ENCODE measurements around the gene RBPJ.
"Not testable (repeated sequence)": the region's sequence is repeated elsewhere in the genome, so short reads cannot be mapped to it uniquely, and the experiment has no call there.

The RBPJ gene

DNA sequence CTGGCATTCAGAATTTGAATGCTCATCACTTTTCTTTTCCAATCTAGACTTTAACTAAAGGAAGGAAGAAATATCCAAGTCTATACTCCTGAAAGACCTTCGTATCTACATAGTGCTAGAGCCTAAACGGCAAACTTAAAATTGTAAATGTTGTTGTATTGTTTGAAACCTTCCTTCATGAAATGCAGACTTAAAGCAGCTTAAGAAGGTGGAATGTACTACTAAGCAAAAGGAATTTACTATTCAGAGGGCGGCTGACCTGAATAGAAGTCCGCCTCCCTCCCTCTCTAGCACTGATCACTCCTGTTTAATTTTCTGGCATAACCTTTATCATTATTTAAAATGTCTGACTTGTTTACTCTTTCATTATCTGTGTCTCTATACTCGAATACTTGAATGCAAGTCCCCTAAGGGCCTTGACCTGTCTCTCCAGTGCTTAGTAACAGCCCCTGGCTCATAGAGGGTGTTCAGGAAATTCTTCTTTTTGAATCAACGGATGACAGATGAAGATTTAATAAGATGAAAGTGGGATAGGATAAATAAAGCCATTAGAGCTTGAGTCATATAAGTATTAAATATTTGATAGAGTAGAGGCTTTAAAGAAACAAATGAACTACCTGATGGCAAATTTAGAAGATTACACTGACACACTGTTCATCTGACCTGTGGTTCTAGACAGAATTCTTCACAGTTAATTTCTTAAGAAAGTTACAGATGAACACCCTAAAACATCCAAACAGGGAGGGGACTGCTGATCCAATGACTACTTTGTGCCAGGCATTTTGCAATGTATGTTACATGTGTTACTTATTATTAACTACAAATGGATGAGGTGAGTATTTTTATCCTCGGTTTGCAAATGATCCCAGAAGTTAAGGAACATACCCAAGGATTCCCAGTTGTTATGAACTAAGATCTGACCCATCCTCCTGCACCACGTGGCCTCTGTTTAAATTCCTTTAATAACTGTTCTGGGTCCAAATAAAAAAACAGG is 20.2 kb upstream of the RBPJ start:
- no peak for DNase-seq

DNA sequence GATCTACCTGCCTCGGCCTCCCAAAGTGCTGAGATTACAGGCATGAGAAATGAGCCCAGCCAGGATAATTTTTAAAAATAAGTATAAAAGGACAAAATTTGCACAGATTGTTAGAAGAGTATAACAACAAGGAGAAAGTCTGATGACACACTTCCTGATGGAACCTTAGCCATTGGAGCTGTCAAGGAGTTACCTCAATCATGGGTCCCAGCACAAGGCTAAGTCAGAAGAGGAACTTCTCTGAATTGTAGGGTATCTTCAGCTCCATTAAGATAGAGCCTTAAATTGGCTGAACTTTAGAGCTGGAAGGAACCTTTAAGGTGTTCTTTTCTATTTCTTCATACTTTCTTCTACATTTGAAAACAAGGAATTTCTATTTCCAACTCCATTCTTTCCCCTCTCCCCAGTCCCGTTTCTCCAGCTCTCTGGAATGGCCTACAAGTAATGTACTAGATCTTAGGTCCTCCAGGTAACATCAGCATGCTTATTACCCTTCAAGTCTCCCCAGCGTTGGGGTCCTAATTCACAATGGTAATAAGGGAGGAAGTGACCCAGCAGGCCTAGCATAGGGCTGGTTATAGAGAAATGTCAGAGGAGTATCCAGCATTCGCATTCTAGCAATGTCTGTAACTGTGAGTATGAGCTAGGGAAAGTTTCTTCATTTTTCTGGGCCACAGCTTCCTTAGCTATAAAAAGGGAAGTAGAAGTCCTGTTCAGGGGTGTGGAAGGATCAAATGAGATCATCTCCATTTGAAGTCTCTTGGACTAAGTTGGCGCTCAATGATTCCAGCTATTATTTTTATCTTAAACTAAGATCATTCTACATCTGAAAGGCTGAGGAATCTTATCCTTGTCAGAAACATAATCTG is 18.5 kb upstream of the RBPJ start:
- no peak for DNase-seq

DNA sequence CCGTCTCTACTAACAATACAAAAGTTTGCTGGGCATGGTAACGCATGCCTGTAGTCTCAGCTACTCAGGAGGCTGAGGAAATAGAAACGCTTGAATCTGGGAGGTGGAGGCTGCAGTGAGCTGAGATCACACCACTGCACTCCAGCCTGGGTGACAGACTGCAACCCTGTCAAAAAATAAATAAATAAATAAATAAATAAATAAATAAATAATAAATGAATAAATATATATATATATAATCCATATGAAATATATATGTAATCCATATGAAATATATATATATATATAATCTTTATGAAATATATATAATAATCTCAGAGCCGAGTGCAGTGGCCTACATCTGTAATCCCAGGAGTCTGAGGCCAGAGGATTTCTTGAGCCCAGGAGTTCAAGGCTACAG is 17.8 kb upstream of the RBPJ start:
- no peak for DNase-seq

DNA sequence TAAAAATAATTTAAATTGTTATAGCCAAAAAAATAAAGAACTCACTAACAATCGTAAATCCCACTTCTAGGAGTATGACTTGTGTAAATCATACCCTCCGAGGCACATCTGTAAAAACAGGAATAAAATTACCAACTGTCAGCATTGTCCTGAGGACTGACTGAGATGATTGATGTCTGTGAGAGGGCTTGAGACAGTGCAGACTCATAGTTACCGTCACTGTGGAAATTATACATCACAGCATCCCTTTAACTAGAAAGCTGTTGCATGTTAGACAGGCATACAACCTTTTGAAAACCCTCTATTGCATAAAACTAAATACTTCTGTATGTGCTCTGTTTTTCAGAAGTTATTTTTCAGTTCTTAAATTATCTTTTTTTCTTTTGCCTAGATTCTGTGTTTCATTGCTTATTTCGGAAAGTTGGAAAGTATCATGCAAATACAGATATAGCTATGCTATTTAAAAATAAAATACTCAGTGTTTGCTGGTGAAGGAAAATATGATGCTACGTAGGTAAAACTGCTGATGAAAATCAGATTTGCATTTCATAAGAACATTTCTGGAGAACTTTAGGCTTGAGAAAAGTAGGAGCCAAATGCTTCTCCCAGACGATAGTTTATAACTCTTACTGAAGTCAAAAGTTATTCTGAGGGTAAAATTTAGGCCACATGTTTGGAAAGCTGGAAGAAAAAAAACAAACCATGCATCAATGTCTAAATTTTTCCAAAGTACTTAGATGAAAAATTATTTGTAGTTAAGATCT is 13.6 kb upstream of the RBPJ start:
- DNase-seq, result no peak

DNA sequence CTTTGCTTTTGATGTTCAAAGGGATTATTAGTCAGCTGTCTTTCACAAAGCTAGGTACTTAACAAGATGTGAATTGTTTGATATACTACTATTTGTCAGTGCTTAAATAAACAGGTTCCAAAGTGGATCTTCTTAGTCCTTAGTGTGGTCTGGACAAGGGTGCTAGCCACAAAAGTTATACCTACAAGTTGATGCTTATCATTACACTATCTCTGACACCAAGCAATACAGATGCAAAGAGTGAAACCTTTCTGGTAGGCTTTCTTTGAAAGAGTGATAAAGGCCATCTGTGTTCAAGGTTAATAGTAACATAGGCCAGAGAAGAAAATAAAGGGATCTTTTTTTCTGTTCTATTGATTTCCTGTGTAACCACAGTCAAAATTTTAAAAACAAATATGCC is 12.2 kb upstream of the RBPJ start:
- DNase-seq, result no peak

DNA sequence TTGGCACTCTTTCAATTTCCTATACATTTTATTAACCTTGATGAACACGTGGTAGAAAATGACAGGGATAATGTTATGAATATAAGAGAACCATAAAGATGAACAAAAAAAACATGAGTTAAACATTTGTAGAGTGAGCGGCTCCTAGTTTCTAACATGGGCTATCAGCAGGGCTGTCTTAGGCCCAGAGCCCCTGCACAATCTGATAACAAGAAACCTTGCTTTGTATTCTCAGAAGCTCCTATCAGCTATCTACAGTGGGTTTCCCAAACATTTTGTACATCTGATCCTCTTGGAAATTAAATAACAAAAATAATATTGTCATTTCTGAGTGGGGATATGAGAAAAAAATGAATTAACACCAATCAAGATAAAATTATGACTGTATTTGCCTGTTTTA is 10.6 kb upstream of the RBPJ start:
- DNase-seq, result no peak

DNA sequence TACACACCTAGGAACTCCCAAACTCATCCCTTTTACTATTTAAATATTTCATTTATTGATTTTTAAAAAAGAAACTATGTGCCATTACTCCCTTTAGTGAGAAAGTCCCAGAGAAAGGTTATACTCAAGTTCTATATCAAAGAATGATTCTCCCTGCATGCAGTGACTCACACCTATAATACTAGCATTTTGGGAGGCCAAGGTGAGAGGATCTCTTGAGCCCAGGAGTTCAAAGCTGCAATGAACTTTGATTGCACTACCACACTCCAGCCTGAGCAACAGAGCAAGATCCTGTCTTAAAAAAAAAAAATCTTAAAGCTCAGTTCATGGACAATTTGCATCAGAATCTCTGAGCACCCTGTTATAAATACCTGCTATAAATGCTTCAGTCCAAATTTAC is 9.2 kb upstream of the RBPJ start:
- DNase-seq, result no peak

DNA sequence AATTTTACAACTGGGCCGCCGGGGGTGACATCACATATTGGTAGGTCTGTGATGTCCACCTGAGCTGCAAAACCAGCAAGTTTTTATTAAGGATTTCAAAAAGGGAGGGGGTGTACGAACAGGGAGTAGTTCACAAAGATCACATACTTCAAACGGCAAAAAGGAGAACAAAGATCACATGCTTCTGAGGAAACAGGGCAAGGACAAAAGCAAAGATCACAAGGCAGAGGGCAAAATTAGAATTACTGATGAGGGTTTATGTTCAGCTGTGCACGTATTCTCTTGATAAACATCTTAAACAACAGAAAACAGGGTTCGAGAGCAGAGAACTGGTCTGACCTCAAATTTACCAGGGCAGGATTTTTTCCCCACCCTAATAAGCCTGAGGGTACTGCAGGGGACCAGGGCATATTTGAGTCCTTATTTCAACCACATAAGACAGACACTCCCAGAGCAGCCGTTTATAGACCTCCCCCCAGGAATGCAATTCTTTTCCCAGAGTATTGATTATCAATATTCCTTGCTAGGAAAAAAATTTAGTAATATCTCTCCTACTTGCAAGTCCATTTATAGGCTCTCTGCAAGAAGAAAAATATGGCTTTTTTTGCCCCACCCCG is 5.4 kb upstream of the RBPJ start:
- not testable (repeated sequence) for DNase-seq

DNA sequence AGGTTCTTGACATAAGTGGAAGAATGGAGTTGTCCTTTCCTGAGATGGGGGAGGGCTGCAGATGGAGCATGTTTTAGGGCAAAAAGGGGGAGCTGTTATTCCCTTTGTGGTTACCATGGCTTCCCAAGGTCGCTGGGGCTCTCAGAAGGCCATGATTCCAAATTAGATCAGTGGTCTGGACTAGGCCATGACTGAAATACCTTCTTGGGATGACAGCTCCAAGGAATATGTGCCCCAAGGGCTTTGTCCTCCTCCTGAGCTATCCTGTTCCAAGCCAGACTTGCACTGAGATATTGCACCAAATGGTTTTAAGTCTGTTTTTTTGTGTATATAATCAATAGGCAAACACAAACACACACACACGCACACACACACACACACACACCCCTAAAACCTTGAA is 3.0 kb upstream of the RBPJ start:
- no peak for DNase-seq

DNA sequence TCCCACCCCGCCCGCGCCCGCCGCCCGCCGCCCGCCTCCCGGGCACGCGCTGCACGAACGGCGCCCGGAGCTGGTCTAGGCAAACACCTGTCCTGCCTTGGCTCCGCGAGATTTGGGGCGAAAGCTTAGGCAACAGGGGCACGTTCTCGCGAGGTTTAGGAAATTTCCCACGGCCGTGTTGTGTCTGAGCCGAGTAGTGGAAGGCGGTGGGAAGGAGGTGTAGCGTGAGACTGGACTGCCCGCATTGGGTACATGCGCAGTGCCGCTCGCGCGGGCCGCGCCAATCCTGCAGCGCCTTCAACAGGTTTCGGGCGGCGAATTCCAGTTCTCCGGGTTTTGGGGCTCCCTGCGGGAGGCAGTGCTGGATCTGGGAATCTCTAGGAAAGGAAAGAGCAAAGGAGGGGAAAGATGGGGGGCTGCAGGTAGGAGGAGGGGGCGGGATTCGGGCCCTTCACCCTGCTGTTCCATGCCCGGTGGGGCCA is 1.3 kb upstream of the RBPJ start:
- peak; percentile 81 for DNase-seq

DNA sequence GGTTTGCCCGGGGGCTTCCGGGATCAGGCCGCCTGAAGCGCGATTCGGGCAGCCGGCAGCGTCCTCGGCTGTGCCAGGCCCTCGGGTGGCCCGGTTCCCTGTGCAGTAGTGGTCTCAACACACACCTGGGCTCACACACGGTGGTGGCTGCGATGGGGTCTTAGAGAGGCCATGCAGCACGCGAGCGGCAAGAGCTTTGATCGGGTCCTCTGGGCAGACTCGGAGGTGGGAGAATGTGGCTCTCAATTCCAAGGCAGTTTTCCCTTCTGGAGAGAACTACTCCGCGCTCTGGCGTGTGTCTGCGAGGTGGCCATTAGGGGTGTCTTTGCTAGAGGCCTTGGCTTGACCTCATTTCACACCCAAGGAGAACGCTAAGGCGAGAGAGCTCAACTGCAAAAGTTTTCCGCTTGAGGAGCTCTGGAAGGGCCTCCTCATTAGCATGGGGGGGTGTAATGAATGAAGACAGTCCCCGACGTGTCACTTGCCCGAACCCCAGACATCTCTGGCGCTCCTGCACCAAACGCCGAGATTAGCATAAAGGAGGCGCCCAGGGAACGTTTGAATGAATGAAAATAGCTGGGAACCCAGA is 771 bp upstream of the RBPJ start:
- DNase-seq, result peak; percentile 78

DNA sequence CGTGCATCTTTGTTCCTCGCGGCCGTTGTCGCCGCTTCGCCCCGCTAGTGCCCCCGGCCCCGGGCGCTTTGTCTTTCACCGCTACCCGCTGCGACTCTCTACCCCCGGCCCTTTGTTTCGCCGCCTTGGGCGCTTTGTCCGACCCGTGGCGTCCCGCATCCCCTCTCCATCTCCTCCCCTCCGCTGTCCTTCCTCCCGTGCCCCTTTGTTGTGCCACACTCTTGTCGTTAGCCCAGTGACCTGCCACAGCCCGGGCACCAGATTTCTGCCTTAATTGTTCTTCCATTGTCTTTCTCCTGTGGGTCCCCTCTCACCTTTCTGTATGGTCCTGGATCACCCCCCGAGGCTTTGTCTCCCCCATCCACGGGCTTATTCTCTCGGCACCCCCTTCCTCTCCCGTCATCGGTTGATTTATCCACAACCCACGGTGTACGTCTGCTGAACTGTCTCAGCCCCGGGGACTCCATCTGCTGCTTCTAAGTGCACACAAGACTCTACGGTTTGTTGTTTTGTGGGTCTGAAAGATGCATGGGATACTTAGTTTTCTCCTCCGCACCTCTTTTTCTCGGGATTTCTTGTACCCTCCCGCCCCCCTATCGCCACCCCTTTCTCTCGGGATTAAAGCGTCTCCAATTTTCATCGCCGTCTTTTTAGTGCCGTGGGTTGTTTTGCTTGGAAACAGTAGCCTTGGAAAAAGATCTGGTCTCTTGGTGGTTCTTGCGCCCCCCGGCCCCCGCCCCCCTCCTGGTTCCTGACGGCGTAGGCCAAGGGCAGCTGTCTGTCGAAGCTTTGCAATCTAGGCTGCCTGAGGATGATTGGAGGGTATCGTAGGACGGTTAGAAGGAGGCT is 783 bp downstream of the RBPJ start:
- peak; percentile 79 for DNase-seq

DNA sequence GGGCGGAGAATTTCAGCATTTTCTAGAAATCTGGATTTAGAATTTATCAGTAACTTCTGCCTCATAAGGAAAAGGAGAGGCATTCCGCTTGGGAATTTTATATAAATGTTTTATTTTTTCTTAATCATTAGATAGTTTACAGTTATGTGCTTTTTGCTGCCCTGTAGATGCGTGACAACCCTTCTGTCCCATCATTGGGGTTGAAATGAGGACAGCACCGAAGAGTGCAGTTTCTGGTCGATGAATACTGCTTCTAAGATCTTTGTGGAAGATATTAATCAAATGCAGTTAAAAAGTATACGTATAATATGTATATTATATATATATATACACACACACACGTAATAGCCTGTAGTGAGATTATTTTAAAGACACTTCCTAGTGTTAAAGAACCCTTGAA is 1.5 kb downstream of the RBPJ start:
- no peak for DNase-seq

DNA sequence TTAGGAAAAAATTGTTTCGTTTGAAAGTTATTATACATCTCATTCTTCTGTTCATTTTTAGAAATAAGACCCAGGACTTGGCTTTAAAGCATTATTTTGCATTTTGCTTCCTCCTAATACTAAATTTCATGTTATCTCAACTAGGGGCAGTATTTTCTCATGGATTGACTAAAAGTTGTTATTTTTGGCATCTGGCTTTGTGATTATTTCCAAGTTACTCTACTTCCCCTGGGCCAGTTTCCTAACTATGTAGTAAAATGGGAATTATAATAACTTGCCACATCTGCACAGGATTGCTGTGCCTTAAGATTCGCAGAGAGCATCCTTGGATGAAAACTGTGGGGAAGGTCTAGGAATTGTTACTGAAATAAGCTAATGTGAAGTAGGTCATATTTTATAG is 3.0 kb downstream of the RBPJ start:
- no peak for DNase-seq

DNA sequence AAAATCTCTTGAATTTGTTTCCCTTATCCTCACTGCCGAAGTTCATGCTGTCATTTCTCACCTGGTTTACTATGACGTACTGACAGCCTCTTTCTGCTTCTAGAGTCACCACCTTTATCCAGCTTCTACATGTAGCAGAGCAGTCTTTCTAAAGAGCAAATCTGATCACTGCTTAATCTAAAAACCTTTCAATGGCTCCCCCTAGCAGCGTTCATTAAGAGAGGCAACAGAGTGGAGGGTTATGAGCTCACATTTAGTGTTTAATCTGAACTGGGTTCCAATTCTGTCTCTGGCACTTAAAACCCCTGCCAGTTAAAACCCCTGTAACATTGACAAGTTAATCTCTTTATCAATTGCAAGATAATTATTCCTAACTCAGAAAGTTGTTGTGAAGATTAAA is 4.4 kb downstream of the RBPJ start:
- no peak for DNase-seq

DNA sequence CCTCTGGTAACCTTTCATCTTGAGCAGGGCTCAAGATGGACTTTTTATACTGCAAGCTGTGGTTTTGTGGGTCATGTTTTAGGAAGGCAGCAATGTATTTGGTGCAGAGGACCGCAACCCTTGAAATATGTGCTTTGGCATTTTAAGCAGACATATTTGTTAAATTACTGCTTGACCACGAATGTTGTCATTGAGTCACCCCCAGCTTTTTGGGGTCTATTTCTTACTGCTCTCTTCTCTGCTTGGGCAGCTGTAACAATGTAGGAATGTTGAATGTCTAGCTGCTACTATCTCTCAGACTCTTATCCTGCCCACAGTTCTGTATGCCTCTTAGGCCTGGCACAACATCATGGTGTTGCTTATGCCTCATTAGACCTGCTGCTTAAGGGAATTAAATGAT is 6.0 kb downstream of the RBPJ start:
- DNase-seq, result no peak

DNA sequence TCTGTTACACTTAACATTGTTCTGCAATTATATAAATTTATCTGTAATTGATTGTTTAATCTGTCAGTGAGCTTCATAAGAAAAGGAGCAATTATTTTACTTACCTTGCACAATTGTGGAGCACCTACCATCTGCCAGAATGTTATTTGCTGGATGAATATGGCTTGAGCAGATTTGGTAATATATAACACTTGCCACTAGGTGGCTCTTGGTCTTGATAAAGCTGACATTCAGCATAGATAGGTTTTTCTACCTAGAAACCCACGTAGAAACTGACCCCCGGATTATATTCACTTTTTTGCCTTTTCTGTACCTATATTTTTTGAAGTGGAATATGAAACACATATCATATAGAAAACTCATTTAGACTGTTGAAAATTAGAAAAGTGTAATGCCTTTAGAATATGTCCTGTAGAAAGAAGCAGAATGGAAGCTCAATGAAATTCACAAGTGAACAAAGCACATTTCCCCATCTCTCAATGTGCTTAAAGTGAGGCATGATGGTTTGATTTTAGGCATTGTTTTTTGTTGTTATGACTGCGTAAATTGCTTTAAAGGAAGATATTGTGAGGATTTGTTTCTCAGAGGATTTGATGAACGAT is 9.5 kb downstream of the RBPJ start:
- no peak for DNase-seq

DNA sequence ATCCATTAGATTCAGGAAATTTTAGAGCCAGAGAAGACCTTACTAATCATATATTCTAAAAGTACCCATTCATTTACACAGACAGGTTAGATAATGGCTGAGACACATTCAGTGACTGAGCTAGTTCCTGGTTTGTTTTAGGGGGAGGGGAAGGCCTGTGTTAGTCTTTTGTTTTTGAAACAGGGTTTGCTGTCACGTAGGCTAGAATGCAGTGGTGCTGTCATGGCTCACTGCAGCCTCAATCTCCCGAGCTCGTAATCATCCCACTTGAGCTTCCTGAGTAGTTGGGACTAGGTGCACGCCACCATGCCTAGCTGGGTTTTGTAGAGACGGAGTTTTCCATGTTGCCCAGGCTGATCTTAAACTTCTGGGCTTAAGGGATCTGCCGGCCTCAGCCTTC is 10.1 kb downstream of the RBPJ start:
- DNase-seq, result no peak

DNA sequence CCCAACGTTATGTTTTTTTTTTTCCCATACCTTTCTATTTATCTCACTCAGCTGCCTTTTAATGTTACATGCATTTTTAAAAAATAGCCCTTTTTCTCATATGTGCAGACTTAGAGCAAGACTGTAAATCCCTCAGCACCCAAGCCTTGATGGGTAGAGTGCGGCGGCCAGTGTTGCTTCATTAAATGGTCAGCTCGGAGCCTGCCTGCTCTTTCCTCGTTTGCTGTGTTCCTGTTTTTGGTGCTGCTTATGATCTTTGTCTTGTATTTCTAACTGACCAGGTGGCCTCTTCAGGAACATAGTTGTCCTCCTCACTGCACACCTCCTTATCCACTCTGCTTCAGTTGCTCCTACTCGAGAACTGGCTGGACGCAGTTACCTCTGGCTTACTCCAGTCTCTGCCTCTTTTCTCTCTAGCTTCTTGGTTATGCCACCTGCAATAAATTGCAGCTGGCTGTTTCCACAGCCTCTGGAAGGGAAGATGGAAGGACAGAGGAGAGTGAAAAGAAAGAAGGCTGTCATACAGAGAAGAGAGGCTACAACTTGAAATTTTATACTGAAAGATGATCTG is 10.7 kb downstream of the RBPJ start:
- no peak for DNase-seq

DNA sequence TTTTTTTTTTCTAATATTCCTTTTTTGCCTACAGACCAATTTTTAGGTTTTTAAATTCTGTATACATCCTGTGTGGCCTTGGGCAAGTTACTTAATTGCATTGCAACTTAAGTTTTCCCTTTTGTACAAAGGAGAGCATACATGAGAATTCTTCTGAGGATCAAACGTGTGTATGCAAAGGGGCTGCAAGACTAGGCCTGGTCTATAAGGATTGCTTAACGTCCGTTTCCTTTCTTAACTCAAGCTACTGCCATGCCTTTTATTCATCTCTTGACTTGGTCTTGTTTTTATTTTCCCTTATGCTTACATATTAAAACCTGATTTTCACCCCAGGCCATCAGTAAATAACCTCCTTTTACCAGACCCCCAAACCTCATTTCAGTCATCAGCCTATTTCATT is 13.6 kb downstream of the RBPJ start:
- no peak for DNase-seq
